ENCODE results near the gene MPC1. TPM values are rescaled to one million over a fixed set of nuclear protein-coding genes. Genes with fewer than 3 reads are reported as not detected.

Gene MPC1
- total RNA-seq (100 to 1,000 TPM; 213 to 796 (median 542) TPM), polyA plus RNA-seq (100 to 1,000 TPM; 310 to 655 TPM)
- long read RNA-seq, donor 1, transcript MPC1-201 (4 exons, 976 nt): major isoform, 637 of 676 reads
- long read RNA-seq, donor 1, partial matches to known transcripts: 12 of 676 reads
- long read RNA-seq, donor 1, other reads (novel, unspliced or antisense): 26 of 676 reads
- long read RNA-seq, donor 2, transcript MPC1-201 (4 exons, 976 nt): major isoform, 419 of 449 reads
- long read RNA-seq, donor 2, partial matches to known transcripts: 6 of 449 reads
- long read RNA-seq, donor 2, other reads (novel, unspliced or antisense): 23 of 449 reads
- long read RNA-seq, donor 3, transcript MPC1-201 (4 exons, 976 nt): major isoform, 192 of 203 reads
- long read RNA-seq, donor 3, partial matches to known transcripts: 4 of 203 reads
- long read RNA-seq, donor 3, other reads (novel, unspliced or antisense): 7 of 203 reads

DNA sequence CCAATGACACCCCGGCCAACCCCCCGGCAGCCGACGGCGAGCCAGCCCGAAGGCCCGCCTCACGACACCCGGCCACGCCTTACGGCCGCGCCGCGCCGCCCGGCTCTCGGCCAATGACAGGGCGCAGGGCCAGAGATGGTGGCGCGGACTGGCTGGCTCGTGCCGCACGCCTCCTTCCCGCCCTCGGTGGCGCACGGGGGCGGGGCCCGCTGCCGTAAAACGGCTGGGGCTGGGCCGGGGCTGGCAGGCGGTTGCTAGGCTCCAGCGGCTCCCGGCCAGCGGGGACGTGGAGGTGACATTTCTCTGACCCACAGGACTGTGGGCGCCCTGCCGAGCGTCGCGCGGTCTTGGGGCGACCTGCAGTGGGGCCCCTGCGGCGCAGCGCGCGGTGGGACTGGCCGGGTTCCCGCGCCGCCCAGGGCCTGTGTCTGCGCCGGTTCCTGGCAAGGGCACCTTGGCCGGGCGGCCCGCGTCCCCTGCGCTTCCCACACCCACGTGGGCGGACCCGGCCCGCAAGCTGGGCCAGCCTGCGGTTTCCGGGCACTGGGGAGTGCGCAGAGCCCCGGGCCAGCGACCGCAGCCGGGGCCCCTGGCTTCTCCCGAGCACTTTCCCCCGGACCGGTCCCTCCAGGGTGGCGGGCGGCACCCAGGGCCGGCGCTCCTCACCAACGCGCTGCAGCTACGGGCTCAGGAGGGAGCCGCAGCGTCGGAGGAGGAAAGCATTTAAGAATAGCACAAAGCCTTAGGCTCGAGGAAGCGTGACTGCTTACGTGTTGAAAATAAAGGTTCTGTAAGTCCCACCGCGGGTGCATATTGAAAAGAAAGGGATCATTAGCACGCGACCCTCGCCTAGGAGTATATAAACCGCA is at the start of gene MPC1:
TSS of gene MPC1 (minus strand) at position 8 of the 869 bp plus-strand sequence. CDS start 64 bp downstream, outside the sequence.
- peak within 1 kb of the TSS; percentile 63 to 97 (median 93) for H3K4me3 ChIP-seq
- H3K27ac ChIP-seq: peak within 1 kb of the TSS; percentile 93 to 98 (median 96)
- DNase-seq (peak; percentile 97 to 98 (median 97)), ATAC-seq (peak; percentile 87 to 98 (median 96))
- 0 to 1% (median 0%) methylated on average over 29 to 94 of the region's 94 CpGs for whole genome bisulfite sequencing, 4 donors
- intact Hi-C loops (cut with DNase I): loop anchor here in 8 of 10 donors (1.0 to 5.0 kb wide), 8 partner anchors 16 to 614 kb away; partner anchors contain the start of genes SFT2D1 (in 8 of the 8) and CEP43 (in 1 of the 8)
- no peaks in the 10 kb centered on the region for H3K36me3 ChIP-seq
- H3K9me3 ChIP-seq: no peaks in the 10 kb centered on the region
- H3K27me3 ChIP-seq: no peaks in the 10 kb centered on the region
- peaks cover under 1 to 35% (median 21%) of the 10 kb centered on the region in 12 donors for H3K4me1 ChIP-seq
- peak in 1 of 2 donors; percentile 91 for TF ChIP-seq POLR2A (IDR thresholded peaks at IDR 0.05)
- TF ChIP-seq, protein P1, sequence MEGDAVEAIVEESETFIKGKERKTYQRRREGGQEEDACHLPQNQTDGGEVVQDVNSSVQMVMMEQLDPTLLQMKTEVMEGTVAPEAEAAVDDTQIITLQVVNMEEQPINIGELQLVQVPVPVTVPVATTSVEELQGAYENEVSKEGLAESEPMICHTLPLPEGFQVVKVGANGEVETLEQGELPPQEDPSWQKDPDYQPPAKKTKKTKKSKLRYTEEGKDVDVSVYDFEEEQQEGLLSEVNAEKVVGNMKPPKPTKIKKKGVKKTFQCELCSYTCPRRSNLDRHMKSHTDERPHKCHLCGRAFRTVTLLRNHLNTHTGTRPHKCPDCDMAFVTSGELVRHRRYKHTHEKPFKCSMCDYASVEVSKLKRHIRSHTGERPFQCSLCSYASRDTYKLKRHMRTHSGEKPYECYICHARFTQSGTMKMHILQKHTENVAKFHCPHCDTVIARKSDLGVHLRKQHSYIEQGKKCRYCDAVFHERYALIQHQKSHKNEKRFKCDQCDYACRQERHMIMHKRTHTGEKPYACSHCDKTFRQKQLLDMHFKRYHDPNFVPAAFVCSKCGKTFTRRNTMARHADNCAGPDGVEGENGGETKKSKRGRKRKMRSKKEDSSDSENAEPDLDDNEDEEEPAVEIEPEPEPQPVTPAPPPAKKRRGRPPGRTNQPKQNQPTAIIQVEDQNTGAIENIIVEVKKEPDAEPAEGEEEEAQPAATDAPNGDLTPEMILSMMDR (IDR thresholded peaks at IDR 0.05): peak in 1 of 12 donors; percentile 5

- Histone ChIP-seq H3K4me1 (peaks cover 0 to 3% (median 0%) of the 10 kb centered on the region in 12 donors), H3K4me3 (no peak overlapping the region), H3K27me3 (no peaks in the 10 kb centered on the region), H3K27ac (no peak overlapping the region), H3K9me3 (no peaks in the 10 kb centered on the region), H3K36me3 (peaks cover 0 to 47% (median 35%) of the 10 kb centered on the region in 9 donors)
- 96 to 98% (median 97%) methylated on average over 17 of the region's 17 CpGs for WGBS, 4 donors
- no peak for TF ChIP-seq POLR2A (IDR thresholded peaks at IDR 0.05)
- TF ChIP-seq, protein P1 (IDR thresholded peaks at IDR 0.05): no peak
- intact Hi-C loops (cut with DNase I): no loop called here
- ATAC-seq (no peak), DNase-seq (peak in 1 of 5 donors; percentile 12)
Measured at GRCh38 chr6:166430269-166430668, 47.5 kb upstream of the MPC1 start.

- Histone ChIP-seq H3K27me3 (no peaks in the 10 kb centered on the region), H3K36me3 (peaks cover 0 to 53% (median 42%) of the 10 kb centered on the region in 9 donors), H3K4me1 (peaks cover 0 to 6% (median 0%) of the 10 kb centered on the region in 12 donors), H3K9me3 (no peaks in the 10 kb centered on the region), H3K27ac (no peak overlapping the region), H3K4me3 (no peak overlapping the region)
- DNase-seq (no peak), ATAC-seq (no peak)
- WGBS, 4 donors: 86 to 95% (median 87%) methylated on average over 12 of the region's 12 CpGs
- intact Hi-C loops (cut with DNase I): no loop called here
- TF ChIP-seq, protein P1 (IDR thresholded peaks at IDR 0.05): no peak
- TF ChIP-seq POLR2A (IDR thresholded peaks at IDR 0.05): no peak
Measured at GRCh38 chr6:166424431-166424830, 41.7 kb upstream of the MPC1 start.

All from heart left ventricle (tissue), 16 donors.